ENCODE data around the gene UBE2F.
"Not testable (repeated sequence)": the region's sequence is repeated elsewhere in the genome, so short reads cannot be mapped to it uniquely, and the experiment has no call there.

UBE2F gene

DNA sequence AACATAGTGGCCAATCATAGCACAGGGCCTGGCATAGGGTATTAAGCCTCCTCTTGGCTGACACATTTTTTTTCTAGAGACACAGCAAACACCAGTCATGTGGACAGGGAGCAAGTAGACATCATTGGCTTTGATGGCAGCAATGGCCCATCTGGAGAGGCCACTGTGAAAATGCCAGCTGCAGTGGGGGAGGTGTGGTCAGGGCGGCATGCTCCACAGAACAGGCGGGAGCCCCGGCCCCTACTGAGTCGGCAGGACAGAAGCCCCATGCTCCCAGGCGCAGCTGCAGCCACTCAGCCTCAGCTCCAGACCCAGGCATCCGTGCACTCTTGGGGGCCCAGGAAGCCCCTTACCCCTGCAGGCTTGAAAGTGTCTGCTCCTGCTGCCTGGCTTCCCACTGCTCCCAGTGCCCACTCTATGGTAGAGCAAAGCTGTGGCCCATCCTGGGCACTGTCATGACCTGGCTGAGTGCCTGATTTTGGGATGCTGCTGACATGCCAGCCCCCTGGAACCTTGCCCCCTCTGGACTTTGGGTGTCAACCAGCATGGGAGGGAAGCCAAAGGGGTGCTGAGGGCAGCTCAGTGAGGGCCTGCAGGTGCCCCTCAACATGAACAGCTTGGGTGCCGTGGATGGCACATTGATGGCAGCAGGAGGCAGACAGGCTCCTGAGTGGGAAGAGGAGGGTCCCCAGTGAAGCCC lies 23.3 kb upstream of the UBE2F start:
- peak in 28 of 56 donors; percentile 18 to 77 (median 40) for DNase-seq

DNA sequence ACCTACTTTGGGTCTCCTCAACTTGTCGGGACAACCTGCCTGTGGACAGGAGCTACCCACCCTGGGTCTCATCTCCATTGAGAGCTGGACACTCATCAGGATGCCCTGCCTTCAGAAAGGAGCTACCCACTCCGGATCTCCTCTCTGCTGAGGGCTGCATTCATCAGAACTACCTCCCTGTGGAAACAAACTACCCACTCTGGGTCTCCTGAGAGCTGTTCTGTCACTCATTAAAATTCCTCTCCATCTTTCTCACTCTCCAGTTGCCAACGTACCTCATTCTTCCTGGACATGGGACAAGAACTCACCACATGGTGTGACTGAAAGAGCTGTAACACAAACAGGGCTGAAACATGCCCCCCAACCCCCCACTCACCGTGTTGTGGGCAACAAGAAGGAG lies 22.5 kb upstream of the UBE2F start:
- DNase-seq = no peak

DNA sequence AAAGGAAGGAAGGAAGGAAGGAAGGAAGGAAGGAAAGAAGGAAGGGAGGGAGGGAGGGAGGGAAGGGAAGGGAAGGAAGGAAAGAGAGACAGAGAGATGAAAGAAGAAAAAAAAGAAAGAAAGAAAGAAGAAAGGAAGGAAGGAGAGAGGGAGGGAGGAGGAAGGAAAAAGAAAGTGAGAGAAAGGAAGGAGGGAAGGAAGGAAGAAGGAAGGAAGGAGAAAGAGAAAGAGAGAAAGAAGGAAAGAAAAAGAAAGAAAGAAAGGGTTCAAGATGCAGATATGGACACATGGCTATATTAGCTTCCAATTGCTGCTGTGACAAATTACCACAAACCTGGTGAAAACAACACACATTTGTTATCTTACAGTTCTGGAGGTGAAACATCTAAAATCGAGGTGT lies 20.4 kb upstream of the UBE2F start:
- DNase-seq = no peak

DNA sequence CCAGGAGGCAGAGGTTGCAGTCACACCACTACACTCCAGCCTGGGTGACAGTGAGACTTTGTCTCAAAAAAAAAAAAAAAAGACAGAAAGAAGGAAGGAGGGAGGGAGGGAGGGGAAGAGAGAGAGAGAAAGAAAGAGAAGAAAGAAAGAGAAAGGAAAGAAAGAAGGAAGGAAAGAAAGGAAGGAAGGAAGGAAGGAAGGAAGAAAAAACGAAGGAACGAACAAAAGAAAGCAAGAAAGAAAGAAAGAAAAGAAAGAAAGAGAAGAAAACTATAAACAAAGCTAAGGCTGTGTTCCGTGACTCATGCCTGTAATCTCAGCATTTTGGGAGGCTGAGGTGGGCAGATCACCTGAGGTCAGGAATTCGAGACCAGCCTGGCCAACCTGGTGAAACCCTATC lies 15.5 kb upstream of the UBE2F start:
- DNase-seq = not testable (repeated sequence)

DNA sequence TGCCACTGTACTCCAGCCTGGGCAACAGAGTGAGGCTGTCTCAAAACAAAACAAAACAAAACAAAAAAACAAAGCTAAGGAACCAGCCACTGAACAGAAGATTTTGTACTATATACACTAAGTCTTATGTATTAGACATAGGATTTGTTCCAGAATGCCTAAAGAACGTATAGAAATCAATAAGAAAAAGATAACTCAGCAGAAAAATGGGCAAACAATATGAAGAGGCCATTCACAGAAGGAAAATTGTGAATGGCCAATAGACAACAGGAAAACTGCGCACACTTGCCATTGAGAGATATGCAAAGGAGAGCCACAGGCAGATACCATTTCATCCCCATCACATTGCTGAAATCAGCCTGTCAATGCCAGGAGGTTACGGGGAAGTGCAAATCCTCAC lies 14.9 kb upstream of the UBE2F start:
- DNase-seq = no peak

DNA sequence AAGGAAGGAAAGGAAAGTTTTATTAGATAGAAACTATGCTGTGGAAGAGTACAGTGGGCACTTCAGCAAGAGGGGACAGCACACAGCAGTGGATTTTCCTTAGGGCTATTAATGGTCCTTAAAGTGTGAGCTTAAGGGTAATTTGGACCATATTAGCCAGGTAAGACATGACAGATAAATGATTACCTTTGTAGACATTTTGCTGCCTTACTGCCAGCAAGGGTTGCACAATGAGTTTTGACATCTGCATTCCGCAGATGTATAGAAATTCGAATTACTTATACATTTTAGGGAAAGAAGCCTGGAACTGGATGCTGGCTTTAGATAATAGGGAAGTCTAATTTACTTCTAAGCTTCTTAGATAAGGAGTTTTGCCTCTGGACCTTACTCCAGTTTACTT lies 14.0 kb upstream of the UBE2F start:
- no peak for DNase-seq

DNA sequence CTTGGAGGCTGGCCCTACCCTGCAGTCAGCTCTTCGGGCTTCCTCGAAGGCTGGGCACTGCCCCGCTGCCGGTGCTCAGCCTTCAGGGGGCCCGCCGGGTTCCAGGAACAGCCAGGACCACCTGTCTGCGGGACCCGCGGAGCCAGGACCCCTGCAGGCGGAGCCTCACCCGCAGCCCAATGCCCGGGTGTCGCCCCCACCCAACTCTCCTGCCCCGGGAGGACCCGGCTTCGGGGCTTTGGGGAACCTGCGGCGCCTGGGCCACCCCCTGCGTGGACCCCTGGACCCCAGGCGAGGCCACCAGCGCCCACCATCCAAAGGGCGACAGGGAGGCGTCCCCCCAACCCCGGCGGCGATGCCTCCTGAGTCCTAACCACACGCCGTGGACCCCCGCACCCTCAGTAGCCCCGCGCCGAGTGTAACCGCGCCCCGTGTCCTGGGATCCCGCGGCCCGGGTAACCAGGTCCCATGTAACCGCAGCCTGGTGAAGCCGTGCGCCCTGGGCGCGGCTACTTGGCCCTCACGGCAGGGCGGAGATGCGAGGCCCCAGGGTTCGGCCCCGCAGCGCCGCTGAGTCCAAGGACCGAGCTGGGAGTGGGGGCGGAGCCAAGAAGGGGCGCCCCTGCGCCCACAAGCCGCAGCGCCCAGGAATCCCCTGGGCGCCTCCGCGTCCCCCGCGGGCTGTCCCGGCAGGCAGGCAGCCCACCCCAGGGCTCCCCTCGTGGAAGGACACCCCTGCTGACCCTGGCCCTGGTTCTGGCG lies 11.0 kb upstream of the UBE2F start:
- no peak for DNase-seq

DNA sequence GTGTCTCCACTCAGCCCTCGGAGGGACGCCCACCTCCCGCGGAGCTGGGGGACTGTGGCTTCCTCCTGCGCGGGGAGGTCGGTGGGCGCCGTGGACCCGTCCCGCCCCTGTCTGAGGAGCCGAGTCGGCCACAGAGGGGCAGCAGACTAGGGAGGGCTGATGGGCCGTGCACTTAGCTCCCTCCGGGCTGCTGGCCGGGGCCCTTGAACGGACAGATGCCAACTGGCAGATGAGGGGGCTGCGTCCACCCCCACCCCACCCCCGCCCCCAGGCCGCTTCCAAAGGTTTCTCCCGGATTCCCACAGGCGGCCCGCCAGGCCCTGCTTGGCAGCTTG lies 10.4 kb upstream of the UBE2F start:
- DNase-seq = peak in 1 of 56 donors; percentile 22

DNA sequence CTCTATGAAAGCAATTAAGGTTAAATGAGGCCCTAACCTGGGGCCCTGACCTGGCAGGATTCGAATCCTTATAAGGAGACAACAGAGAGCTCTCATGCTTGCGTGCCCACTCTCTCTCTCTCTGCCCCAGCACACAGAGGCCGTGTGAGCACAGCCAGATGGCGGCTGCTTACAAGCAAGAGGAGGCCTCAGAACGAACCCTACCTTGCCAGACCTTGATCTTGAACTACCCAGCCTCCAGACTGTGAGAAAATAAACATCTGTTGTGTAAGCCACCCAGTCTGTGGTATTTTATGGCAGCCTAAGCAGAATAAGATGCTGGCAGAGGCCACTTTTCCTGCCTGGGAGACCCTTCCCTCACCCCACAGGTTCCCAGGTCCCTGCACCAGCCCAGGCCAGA lies 5.2 kb upstream of the UBE2F start:
- DNase-seq = no peak

DNA sequence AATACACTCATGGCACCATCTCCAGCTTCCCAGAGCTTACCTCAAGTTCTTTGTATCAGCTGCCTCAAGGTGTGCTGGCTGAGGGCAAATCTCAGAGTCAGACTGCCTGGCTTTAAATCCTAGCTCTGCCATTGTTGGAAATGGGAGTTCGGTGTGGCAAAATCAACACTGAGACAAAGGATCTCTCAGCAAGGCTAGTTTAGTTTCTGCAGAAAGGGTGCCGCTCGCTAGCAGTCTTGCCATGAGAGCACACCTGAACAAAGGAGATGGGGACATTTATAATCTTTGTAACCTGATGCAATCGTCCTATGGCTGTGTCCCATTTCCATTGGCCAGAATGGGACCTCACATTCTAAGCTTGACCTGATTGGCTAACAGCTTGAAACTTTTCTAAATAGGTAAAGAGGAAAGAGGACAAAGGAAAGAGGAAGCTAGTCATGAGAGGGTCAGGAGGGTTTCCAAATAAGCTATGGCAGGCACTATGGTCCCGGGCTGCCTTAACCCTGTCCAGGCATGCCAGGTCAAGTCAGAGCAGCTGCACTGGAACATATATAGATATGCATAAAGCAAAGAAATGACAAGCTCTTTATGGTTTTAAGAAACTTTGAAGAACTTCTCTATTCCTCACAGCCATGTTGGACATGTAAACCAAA lies 4.3 kb upstream of the UBE2F start:
- no peak for DNase-seq

DNA sequence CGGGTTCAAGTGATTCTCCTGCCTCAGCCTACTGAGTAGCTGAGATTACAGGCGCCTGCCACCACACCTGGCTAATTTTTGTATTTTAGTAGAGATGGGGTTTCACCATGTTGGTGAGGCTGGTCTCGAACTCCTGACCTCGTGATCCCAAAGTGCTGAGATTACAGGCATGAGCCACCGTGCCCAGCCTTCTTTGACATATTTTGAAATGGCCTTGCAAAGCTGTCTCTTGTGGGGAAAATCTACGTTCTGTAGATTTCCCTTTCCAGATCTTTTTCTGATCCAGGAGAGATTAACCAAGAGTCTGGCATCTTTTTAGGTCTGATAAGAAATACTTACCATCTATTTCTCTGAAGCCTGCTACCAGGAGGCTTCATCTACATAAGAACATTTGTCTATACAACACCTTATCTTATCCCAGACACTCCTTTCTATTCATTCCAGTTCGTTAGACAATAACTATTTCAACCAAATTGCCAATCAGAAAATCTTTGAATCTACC lies 3.3 kb upstream of the UBE2F start:
- DNase-seq = not testable (repeated sequence)

DNA sequence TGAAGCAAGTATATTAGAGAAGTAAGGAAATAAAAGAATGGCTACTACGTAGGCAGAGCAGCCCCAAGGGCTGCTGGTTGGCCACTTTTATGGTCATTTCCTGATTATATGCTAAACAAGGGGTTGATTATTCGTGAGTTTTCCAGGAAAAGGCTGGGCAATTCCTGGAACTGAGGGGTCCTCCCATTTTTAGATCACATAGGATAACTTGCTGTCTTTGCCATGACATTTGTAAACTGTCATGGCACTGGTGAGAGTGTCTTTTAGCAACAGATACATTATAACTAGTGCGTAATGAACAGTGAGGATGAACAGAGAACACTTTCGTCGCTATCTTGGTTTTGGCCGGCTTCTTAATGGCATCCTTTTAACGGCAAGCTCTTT lies 2.6 kb upstream of the UBE2F start:
- DNase-seq = no peak

DNA sequence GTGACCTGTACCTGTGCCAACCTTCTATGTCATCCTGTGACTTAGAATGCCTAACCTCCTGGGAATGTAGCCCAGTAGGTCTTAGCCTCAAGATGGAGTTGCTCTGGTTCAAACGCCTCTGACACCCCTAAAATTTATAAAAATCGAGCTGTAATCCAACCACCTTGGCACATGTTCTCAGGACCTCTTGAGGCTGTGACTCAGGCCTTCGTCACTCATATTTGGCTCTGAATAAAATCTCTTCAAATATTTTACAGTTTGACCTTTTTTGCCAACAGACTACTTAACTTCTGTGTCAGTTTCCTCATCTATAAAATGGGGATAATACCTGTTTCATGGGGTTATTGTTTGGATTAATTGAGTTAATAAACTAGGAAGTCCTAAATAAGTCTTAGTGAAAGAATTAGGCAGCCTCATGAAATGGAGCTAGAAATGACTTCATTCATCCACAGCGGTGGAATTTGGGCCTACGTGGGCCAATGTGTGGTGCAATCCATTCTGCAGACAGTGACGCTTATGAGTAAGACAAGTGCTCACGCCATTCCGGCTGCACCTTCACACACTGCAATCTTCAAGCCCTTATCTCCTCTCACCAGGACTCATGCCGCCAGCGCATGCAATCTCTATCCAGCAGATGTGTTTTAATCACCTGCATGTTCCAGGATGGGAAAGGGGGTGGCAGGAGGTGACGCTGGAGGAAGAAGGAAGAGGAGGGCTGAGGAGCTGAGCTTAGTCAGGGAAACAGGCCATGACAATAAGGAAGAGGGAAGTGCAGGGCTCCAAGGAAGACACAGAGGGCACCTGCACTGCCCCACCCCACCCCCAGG lies 2.0 kb upstream of the UBE2F start:
- no peak for DNase-seq

DNA sequence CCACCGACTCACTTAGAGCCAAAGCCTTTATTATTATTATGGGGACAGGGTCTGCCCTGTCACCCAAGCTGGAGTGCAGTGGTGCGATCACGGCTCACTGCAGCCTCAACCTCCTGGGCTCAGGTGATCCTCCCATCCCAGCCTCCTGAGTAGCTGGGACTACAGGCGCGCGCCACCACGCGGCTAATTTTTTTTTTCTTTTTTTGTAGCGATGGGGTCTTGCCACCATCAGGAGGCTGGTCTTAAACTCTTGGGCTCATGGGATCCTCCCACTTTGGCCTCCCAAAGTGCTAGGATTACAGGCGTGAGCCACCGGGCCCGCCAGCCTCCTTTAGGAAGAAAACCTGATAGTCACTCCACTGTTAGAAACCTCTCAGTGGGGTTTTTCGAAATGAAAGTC lies 970 bp upstream of the UBE2F start:
- DNase-seq = not testable (repeated sequence)

DNA sequence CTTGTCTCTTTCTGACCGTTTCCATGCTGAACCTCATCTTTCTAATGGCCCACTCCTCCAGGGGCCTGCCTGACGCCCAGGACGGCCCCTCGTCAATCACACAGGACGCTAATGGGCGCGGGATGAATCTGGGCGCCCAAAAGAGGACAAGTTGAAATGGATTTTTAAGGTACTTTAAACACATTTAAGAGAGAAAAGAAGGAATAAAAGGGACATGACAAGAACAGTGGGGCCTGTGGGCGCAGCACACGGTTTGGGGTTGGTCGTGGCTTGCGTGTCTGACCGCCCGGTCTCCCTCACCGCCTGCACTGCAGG lies 607 bp upstream of the UBE2F start:
- no peak for DNase-seq

DNA sequence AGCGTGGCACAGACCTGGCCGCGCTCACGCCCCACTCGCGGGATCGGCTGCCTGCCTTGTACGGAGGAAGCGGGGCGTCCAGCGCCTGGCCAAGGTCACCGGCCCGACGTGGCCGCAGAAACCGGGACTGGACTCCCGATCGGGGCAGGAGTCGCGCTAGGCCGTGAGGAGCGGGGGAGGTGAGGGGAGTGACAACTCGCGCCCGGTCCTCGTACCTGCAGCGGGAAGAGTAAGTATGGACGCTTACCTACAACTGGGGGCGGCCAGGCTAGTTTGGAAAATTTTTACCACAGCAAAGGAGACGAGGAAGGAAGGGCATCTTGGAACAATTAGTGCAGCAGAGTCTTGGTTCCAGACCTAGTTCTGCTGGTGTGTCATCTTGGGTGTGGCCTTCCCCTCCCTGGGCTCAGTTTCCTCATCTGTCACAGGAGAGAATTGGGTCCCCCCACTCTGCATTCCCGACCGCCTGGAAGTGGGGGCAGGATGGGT lies 693 bp downstream of the UBE2F start:
- DNase-seq = peak in 3 of 56 donors; percentile 7 to 32 (median 20)

DNA sequence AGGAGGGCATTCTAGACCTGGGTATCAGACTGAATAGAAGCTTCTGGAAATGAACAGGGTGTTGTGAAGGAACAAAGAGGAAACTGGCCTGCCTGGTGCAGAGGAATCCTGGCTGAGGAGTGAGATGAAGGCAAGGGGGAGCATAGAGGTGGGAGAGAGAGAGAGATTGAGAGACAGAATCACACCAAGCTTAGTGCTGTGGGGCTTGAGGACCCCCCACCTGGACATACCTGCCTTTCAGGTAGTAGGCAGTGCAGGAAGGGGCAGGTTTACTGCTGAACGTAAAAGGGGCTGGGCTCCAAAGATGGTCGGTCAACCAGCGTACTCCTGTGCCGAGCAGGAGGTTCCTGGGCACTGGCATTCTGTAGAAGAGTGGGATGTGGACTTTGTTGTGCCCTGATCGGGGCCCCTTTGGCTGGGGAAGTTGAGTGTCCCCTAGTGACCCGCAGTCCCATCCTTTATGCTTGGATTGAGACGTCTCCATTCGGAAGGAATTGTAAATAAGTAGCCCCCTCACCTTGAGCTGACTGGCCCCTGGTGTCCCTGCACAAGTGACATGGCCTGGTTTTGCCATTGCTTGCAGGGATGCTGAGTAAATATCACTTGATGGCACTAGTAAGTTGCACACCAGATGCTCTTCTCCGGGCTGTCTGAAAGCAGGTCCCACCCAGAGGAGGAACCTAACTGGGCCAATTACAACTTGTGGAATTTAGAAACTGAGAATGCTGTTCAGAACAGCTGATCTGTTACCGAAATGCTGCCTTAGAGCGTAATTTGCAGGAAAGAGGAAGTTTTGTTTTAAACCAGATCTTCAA lies 1.4 kb downstream of the UBE2F start:
- DNase-seq = peak in 45 of 56 donors; percentile 7 to 75 (median 38)

DNA sequence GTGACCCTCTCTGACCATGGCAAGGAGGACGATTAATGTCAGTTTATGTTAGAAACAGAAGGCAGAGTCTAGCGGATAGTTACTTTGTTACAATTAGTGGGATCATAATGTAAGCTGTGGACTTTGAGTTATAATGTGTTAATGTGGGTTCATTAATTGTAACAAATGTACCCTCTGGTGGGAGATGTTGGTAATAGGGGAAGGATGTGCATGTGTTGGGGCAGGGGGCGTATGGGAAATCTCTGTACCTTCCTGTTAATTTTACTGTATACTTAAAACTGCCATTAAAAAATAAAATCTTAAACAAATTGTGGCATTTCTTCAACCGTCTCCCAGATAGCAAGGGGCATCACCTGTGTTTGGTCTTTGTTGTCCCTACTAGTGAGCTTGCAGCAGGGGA lies 4.8 kb downstream of the UBE2F start:
- no peak for DNase-seq

DNA sequence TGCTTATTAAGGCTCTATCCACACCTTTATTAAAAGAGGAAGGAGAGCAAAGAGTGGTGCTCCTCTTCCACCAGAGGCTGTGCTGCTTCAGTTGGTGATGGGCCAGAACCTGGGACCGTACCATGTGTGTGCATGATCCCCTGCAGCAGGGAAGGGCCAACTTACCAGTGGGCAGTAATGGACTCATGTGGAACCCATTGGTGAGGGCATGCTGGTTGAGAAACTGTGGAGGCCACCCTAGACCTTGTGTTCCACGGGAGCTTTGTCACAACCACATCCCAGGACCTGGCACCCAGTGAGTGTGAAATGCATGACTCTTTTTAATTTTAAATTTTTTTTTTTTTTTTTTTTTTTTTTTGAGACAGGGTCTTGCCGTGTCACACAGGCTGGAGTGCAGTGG lies 5.4 kb downstream of the UBE2F start:
- DNase-seq = no peak

DNA sequence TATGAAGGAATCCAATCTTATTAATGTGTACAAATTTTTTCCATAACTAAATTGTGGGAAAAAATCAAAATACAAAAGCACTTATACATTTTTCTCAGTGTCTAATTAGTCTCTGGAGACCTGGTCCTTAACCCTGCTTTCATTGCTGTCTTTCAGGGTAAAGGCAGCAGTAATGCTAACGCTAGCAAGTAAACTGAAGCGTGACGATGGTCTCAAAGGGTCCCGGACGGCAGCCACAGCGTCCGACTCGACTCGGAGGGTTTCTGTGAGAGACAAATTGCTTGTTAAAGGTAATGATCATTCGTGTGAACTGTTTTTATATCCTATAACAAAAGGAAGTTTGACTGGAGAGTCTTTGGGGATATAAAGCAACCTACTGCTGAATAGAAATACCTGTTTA lies 6.1 kb downstream of the UBE2F start:
- DNase-seq = no peak

DNA sequence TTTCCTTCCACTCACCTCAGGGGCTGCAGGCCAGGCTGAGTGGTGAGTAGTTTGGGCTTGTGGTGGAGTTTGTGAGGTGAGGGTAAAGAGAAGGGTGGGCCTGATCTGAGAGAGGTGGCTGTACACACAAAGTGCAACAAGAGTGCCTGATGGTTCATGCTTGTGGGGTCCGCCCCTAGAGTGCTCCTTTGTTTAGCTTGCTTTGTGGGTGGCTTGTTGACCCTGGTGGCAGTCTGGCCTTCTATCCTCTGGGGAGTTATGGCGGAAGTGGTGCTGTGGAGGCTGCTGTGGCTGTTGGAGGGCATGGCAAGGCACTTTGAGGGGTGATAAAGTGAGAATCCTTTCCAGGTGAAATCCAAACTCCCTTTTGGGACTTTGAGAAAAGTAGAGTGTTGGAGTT lies 10.6 kb downstream of the UBE2F start:
- DNase-seq = no peak

All from amygdala (tissue), 56 donors.